Left renal cortex interstitium (tissue), 4 donors: ENCODE data around the gene PREPL. TPM values are rescaled to one million over a fixed set of nuclear protein-coding genes. Genes with fewer than 3 reads are reported as not detected.

Experiments used
- polyA plus RNA-seq, 4 donors: library from polyadenylated mRNA; unstranded; fragments of 120-200 nt; gene quantifications; one replicate each; pipeline ENCODE4 v1.2.1, GENCODE V29; 2013; ENCODE audit not compliant: insufficient read length in 4 of 4

The PREPL gene
- polyA plus RNA-seq, 4 donors, result 136 to 188 (median 153) TPM

Other genes with a start within 250 kb of the PREPL start
- gene PPM1B, start 192.6 kb downstream of the PREPL start, polyA plus RNA-seq, result 10 to 100 TPM; 56.8 to 86.1 (median 70.5) TPM
- 100 to 1,000 TPM; 124 to 232 (median 165) TPM for gene SLC3A1, start 86.0 kb downstream of the PREPL start, polyA plus RNA-seq
- 10 to 100 TPM; 10.8 to 15.8 (median 12.8) TPM for gene CAMKMT, start 453 bp upstream of the PREPL start, polyA plus RNA-seq